GM21529 (cell line): ENCODE measurements around the gene GKN2.

Experiments
- ATAC-seq: cut with Tn5 transposase; IDR thresholded peaks from one replicate; pipeline ENCODE4 v1.9.1; 2021; ENCODE audit not compliant: unreplicated experiment

GKN2 gene

GRCh38 chr2:68952887-68953521 is at the start of gene GKN2:
Gene GKN2, minus strand, starts transcription at chr2:68952893. Its CDS starts 32 bp downstream, at chr2:68952861.
- no peak for ATAC-seq

GRCh38 chr2:69001879-69002278 is 49.2 kb upstream of the GKN2 start:
- ATAC-seq: no peak

- no peak for ATAC-seq
These were observed 44.7 kb upstream of the GKN2 start for GRCh38 chr2:68997401-68997800.

GRCh38 chr2:68995916-68996315 is 43.2 kb upstream of the GKN2 start:
- no peak for ATAC-seq

GRCh38 chr2:68994864-68995263 is 42.2 kb upstream of the GKN2 start:
- ATAC-seq: no peak

- no peak for ATAC-seq
These were observed 41.0 kb upstream of the GKN2 start for GRCh38 chr2:68993660-68994059.

- ATAC-seq: no peak
These were observed 40.2 kb upstream of the GKN2 start for GRCh38 chr2:68992933-68993332.

GRCh38 chr2:68992341-68992740 is 39.6 kb upstream of the GKN2 start:
- no peak for ATAC-seq

GRCh38 chr2:68989035-68989434 is 36.3 kb upstream of the GKN2 start:
- ATAC-seq: no peak

GRCh38 chr2:68987021-68987503 is 34.4 kb upstream of the GKN2 start:
- ATAC-seq: no peak

- no peak for ATAC-seq
These were observed 28.3 kb upstream of the GKN2 start for GRCh38 chr2:68980956-68981355.

GRCh38 chr2:68978098-68978497 is 25.4 kb upstream of the GKN2 start:
- ATAC-seq: no peak

GRCh38 chr2:68977453-68977852 is 24.8 kb upstream of the GKN2 start:
- ATAC-seq: no peak

GRCh38 chr2:68975844-68976243 is 23.2 kb upstream of the GKN2 start:
- no peak for ATAC-seq

GRCh38 chr2:68974946-68975665 is 22.4 kb upstream of the GKN2 start:
- ATAC-seq: no peak

- ATAC-seq: no peak
These were observed 21.6 kb upstream of the GKN2 start, which contains the start of gene GKN1 for GRCh38 chr2:68974251-68974650. Gene GKN1, plus strand, starts transcription at chr2:68974636. Its CDS starts 42 bp downstream, at chr2:68974678.

GRCh38 chr2:68971591-68972231 is 19.0 kb upstream of the GKN2 start:
- ATAC-seq: no peak

- no peak for ATAC-seq
These were observed 18.0 kb upstream of the GKN2 start for GRCh38 chr2:68970566-68971265.

- no peak for ATAC-seq
These were observed 17.2 kb upstream of the GKN2 start for GRCh38 chr2:68969736-68970490.

GRCh38 chr2:68968221-68968620 is 15.5 kb upstream of the GKN2 start:
- ATAC-seq: no peak

- no peak for ATAC-seq
These were observed 11.6 kb upstream of the GKN2 start for GRCh38 chr2:68964282-68964681.
